Glutamatergic neuron (in vitro differentiated cells): ENCODE results near the gene ATP6V0D1. TPM values are rescaled to one million over a fixed set of nuclear protein-coding genes. Genes with fewer than 3 reads are reported as not detected.

Experiments
- DNase-seq: peaks from one replicate; pipeline ENCODE4 v3.0.0; 2022
- H3K27ac Mint-ChIP-seq: one replicate; pipeline ENCODE4 v1.8.0; 2020; ENCODE audit warnings: mild to moderate bottlenecking, mixed read lengths, inconsistent platforms; ENCODE audit not compliant: unreplicated experiment
- H3K27me3 Mint-ChIP-seq: one replicate; pipeline ENCODE4 v1.8.0; 2020; ENCODE audit warnings: mild to moderate bottlenecking, moderate library complexity, mixed read lengths, inconsistent platforms; ENCODE audit not compliant: unreplicated experiment
- H3K36me3 Mint-ChIP-seq: one replicate; pipeline ENCODE4 v1.8.0; 2020; ENCODE audit warnings: mild to moderate bottlenecking, mixed read lengths, inconsistent platforms; ENCODE audit not compliant: unreplicated experiment
- H3K4me1 Mint-ChIP-seq: one replicate; pipeline ENCODE4 v1.8.0; 2020; ENCODE audit warnings: mild to moderate bottlenecking, low read depth, mixed read lengths, inconsistent platforms; ENCODE audit not compliant: unreplicated experiment
- H3K4me3 Mint-ChIP-seq: one replicate; pipeline ENCODE4 v1.8.0; 2020; ENCODE audit warnings: mild to moderate bottlenecking, mixed read lengths, inconsistent platforms; ENCODE audit not compliant: unreplicated experiment
- H3K9me3 Mint-ChIP-seq: one replicate; pipeline ENCODE4 v1.8.0; 2020; ENCODE audit warnings: mild to moderate bottlenecking, moderate library complexity, mixed read lengths, inconsistent platforms; ENCODE audit not compliant: unreplicated experiment
- total RNA-seq: library from RNA; stranded (reverse); fragmentation: NEBNext Ultra II Directional; extraction: Animal tissue kit (Norgen Biotek cat#: 25700); gene quantifications from one replicate; pipeline ENCODE4 v1.2.1, GENCODE V29; 2021; ENCODE audit not compliant: unreplicated experiment
- TF ChIP-seq, protein P1 (sequence below): fragments of 200-600 bp; sonication (generic); IDR thresholded peaks from one replicate; pipeline ENCODE4 v1.5.0; 2021; ENCODE audit not compliant: partially characterized antibody, unreplicated experiment

The ATP6V0D1 gene
- total RNA-seq, 1 donor from 2014 or later = 111 TPM

DNA sequence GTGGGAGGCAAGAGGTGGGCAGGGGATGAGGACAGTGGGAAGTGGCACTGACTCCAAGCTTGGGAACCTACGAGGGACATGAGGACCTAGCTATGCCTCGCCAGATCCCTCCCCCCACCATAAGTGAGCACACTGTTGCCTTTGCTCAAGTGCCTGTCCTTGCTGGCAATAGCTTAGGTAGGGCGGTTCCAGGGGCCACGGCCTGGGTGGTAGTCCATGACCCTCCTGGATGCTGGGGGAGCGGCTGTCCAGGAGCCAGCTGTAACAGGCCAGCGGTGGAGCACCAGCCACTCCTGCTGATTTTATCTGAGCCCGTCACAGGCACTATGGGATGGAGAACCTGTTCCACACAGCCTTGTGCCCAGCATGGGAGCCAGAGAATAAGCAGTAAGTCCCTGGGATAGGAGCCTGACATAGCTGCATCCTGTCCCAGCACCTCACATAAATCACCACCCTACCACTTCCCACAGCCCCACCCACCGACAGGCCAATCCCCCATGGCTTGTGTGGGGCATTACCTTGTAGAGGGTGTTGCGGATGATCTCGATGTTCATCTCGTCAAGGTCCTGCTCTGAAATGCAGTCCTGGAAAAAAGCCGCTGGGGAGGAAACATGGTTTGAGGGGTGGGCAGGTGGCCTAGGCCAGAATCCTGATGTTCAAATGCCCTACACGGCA is 38.2 kb downstream of the ATP6V0D1 start:
- H3K4me1 Mint-ChIP-seq = peaks cover 21% of the 10 kb centered on the region
- H3K27ac Mint-ChIP-seq = no peak overlapping the region
- TF ChIP-seq, protein P1, sequence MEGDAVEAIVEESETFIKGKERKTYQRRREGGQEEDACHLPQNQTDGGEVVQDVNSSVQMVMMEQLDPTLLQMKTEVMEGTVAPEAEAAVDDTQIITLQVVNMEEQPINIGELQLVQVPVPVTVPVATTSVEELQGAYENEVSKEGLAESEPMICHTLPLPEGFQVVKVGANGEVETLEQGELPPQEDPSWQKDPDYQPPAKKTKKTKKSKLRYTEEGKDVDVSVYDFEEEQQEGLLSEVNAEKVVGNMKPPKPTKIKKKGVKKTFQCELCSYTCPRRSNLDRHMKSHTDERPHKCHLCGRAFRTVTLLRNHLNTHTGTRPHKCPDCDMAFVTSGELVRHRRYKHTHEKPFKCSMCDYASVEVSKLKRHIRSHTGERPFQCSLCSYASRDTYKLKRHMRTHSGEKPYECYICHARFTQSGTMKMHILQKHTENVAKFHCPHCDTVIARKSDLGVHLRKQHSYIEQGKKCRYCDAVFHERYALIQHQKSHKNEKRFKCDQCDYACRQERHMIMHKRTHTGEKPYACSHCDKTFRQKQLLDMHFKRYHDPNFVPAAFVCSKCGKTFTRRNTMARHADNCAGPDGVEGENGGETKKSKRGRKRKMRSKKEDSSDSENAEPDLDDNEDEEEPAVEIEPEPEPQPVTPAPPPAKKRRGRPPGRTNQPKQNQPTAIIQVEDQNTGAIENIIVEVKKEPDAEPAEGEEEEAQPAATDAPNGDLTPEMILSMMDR = no peak
- H3K36me3 Mint-ChIP-seq = no peaks in the 10 kb centered on the region
- H3K4me3 Mint-ChIP-seq = no peak overlapping the region
- H3K27me3 Mint-ChIP-seq = peaks cover 14% of the 10 kb centered on the region
- H3K9me3 Mint-ChIP-seq = no peaks in the 10 kb centered on the region
- no peak for DNase-seq

DNA sequence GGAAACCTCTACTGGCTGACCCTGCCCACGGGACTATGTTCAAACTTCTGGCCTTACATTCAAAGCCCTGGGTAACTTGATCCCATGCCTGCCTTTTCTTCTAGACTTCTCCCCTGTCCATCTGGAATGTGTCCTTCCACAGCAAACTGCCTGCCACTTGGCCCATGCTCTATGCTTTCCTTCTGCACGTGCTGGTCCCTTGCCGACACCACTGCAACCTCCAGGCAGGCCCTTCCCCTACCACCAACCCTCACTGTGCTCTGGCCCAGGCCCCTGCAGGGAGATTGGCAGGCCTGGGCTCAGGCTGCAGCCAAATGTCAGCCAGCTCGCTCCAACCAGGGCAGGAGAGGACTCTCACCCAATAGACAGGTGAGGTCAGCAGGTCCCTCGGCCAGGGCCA is 39.0 kb downstream of the ATP6V0D1 start:
- Mint-ChIP-seq H3K36me3 (no peaks in the 10 kb centered on the region), H3K9me3 (peaks cover 2% of the 10 kb centered on the region), H3K27me3 (peaks cover 15% of the 10 kb centered on the region), H3K4me3 (no peak overlapping the region), H3K4me1 (peaks cover 21% of the 10 kb centered on the region), H3K27ac (no peak overlapping the region)
- no peak for DNase-seq
- TF ChIP-seq, protein P1 = no peak

DNA sequence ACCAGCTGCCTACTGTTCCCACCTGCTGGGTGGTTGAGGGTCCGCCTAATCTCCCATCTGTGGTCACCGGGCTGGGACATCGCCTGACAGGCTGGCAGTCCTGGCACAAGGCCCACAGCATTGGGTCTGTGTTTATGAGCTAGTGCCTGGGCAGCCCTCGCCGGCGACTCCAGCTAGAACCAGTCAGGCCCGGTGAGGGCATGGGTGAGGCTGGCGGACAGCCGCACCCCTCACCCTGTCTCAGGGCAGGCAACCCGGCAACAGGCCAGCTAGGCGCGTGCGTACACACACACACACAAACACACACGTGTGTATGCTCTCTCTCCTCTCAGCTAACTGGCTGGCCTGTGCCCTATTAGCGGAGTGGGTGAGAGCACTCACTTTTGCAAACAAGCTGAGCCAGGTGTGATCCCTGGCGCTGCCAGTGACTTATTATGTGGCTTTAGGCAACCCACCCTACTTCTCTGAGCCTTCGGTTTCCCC is 39.6 kb downstream of the ATP6V0D1 start:
- TF ChIP-seq, protein P1 = no peak
- H3K36me3 Mint-ChIP-seq = no peaks in the 10 kb centered on the region
- peaks cover 15% of the 10 kb centered on the region for H3K4me1 Mint-ChIP-seq
- H3K27me3 Mint-ChIP-seq = peaks cover 12% of the 10 kb centered on the region
- H3K9me3 Mint-ChIP-seq = peaks cover 3% of the 10 kb centered on the region
- DNase-seq = no peak
- H3K4me3 Mint-ChIP-seq = no peak overlapping the region
- H3K27ac Mint-ChIP-seq = no peak overlapping the region

DNA sequence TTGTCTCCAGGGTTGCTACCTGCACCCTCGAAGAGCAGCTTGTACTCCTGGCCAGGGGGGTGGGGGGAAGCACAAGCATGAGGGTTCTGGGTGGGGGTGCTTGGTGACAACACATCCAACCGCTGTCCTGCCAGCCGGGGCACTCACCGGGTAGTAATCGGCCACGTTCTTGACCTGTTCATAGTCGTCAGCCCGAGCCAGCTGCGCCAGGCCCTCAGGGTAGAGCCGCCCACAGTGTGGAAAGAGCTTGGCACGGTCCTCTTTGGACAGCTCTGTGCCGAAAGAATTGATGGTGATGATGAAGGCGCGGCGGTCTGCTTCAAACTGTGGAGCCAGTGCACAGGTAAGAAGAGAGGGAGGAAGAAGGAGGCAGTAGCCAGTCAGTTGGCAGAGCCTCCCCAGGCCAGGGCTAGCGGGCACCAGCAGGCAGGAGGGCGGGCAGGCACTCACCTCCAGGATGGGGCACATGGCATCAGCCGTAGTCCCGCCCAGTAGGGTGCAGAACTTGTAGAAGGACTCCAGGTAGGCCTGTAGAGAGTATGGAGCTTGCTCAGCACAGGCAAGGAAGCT is 42.0 kb downstream of the ATP6V0D1 start:
- H3K9me3 Mint-ChIP-seq = peaks cover 3% of the 10 kb centered on the region
- TF ChIP-seq, protein P1 = no peak

DNA sequence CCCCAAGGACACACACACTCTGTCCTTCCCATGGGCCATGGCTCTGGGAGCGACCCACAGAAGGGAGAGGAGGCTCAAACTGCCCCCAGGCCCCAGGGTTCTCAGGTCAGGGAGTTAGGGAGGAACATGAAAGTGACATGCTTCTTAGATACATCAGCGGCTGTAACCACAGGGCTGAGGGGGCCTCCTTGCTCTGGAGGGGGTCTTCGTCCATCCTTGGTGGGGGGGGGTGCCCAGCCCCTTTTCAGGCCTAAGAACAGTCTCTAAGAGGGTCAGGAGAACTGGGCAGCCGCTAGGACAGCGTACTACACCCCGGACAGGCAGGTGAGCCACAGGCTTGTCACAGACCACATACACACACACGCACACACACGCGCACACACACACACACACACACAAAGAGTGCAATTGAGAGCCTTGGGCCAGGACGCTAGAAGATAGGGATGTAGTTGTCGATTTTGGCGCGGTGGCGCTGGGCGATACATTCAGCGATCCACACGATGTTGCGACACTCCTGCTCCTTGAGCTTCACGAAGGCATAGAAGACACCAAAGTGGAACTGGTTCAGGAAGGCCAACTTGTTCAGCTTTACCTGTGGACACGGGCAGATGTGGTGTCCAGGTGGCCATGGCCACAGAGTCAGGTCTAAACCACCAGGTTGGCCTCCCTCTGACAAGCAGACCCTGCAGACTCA is 42.7 kb downstream of the ATP6V0D1 start:
- Mint-ChIP-seq H3K9me3 (peaks cover 3% of the 10 kb centered on the region), H3K27ac (no peak overlapping the region), H3K36me3 (no peaks in the 10 kb centered on the region), H3K4me1 (peaks cover 7% of the 10 kb centered on the region), H3K4me3 (no peak overlapping the region), H3K27me3 (peaks cover 19% of the 10 kb centered on the region)
- TF ChIP-seq, protein P1 = no peak
- no peak for DNase-seq

More for the DNA sequence above, 42.0 kb downstream of the ATP6V0D1 start:
- Mint-ChIP-seq H3K4me3 (no peak overlapping the region), H3K27me3 (peaks cover 20% of the 10 kb centered on the region), H3K36me3 (no peaks in the 10 kb centered on the region), H3K27ac (no peak overlapping the region), H3K4me1 (peaks cover 9% of the 10 kb centered on the region)
- no peak for DNase-seq
